ENCODE measurements around the gene C3orf20.

The C3orf20 gene

GRCh38 chr3:14812196-14812790 is 137.4 kb downstream of the C3orf20 start:
- TF ChIP-seq EZH2 (IDR thresholded peaks at IDR 0.05; ENCODE audit: borderline replicate concordance, low read length) (no peak), CTCF (IDR thresholded peaks at IDR 0.05; ENCODE audit: low read length) (no peak)
- H3K9me2 ChIP-seq (ENCODE audit: low read depth, low read length), result no peaks in the 10 kb centered on the region
- H3F3A ChIP-seq (ENCODE audit: insufficient read depth, low read length), result no peaks in the 10 kb centered on the region
- H3K4me2 ChIP-seq (ENCODE audit: low read length), result no peak overlapping the region
- no peaks in the 10 kb centered on the region for H3K79me2 ChIP-seq (ENCODE audit: insufficient read depth, low read length)
- no peaks in the 10 kb centered on the region for H3K4me1 ChIP-seq (ENCODE audit: insufficient read depth, low read length, severe bottlenecking)
- H3K9me3 ChIP-seq (ENCODE audit: low read length), result no peaks in the 10 kb centered on the region
- H3K27ac ChIP-seq (ENCODE audit: low read depth, low read length, poor library complexity, severe bottlenecking), result no peak overlapping the region
- H3K9ac ChIP-seq (ENCODE audit: low read length), result no peak overlapping the region
- no peak overlapping the region for H2AFZ ChIP-seq (ENCODE audit: low read length)
- H3K4me3 ChIP-seq (ENCODE audit: low read depth, low read length, poor library complexity, severe bottlenecking), result no peak overlapping the region
- H3K27me3 ChIP-seq (ENCODE audit: insufficient read depth, low read length), result no peaks in the 10 kb centered on the region; the same call in 1 of the 2 replicates
- H4K20me1 ChIP-seq (ENCODE audit: insufficient read depth, low read length), result no peaks in the 10 kb centered on the region
- no peaks in the 10 kb centered on the region for H3K36me3 ChIP-seq (ENCODE audit: insufficient read depth, low read length)

GRCh38 chr3:14814411-14814871 is 139.5 kb downstream of the C3orf20 start:
- H3K36me3 ChIP-seq (ENCODE audit: insufficient read depth, low read length), result no peaks in the 10 kb centered on the region
- no peaks in the 10 kb centered on the region for H3F3A ChIP-seq (ENCODE audit: insufficient read depth, low read length)
- no peak overlapping the region for H3K4me3 ChIP-seq (ENCODE audit: low read depth, low read length, poor library complexity, severe bottlenecking)
- H3K79me2 ChIP-seq (ENCODE audit: insufficient read depth, low read length), result no peaks in the 10 kb centered on the region
- no peaks in the 10 kb centered on the region; the same call in 1 of the 2 replicates for H3K27me3 ChIP-seq (ENCODE audit: insufficient read depth, low read length)
- H3K4me1 ChIP-seq (ENCODE audit: insufficient read depth, low read length, severe bottlenecking), result no peaks in the 10 kb centered on the region
- no peak for TF ChIP-seq EZH2 (IDR thresholded peaks at IDR 0.05; ENCODE audit: borderline replicate concordance, low read length)
- H3K9me3 ChIP-seq (ENCODE audit: low read length), result no peaks in the 10 kb centered on the region
- H3K27ac ChIP-seq (ENCODE audit: low read depth, low read length, poor library complexity, severe bottlenecking), result no peak overlapping the region
- H2AFZ ChIP-seq (ENCODE audit: low read length), result no peak overlapping the region
- H3K4me2 ChIP-seq (ENCODE audit: low read length), result no peak overlapping the region
- no peaks in the 10 kb centered on the region for H3K9me2 ChIP-seq (ENCODE audit: low read depth, low read length)
- H3K9ac ChIP-seq (ENCODE audit: low read length), result no peak overlapping the region
- H4K20me1 ChIP-seq (ENCODE audit: insufficient read depth, low read length), result no peaks in the 10 kb centered on the region

GRCh38 chr3:14816359-14816758 is 141.4 kb downstream of the C3orf20 start:
- Histone ChIP-seq H3F3A (ENCODE audit: insufficient read depth, low read length) (no peaks in the 10 kb centered on the region), H3K27ac (ENCODE audit: low read depth, low read length, poor library complexity, severe bottlenecking) (no peak overlapping the region), H3K9ac (ENCODE audit: low read length) (no peak overlapping the region), H3K27me3 (ENCODE audit: insufficient read depth, low read length) (no peaks in the 10 kb centered on the region; the same call in 1 of the 2 replicates), H3K4me1 (ENCODE audit: insufficient read depth, low read length, severe bottlenecking) (no peaks in the 10 kb centered on the region), H2AFZ (ENCODE audit: low read length) (no peak overlapping the region), H4K20me1 (ENCODE audit: insufficient read depth, low read length) (no peaks in the 10 kb centered on the region), H3K36me3 (ENCODE audit: insufficient read depth, low read length) (no peaks in the 10 kb centered on the region), H3K4me3 (ENCODE audit: low read depth, low read length, poor library complexity, severe bottlenecking) (no peak overlapping the region), H3K79me2 (ENCODE audit: insufficient read depth, low read length) (no peaks in the 10 kb centered on the region), H3K9me3 (ENCODE audit: low read length) (no peaks in the 10 kb centered on the region), H3K9me2 (ENCODE audit: low read depth, low read length) (no peaks in the 10 kb centered on the region), H3K4me2 (ENCODE audit: low read length) (no peak overlapping the region)
- TF ChIP-seq CTCF (IDR thresholded peaks at IDR 0.05; ENCODE audit: low read length) (no peak), EZH2 (IDR thresholded peaks at IDR 0.05; ENCODE audit: borderline replicate concordance, low read length) (no peak)

Measured in OCI-LY1 (cell line).